GM13977 (cell line): ENCODE measurements around the gene ALPL.

ENCODE experiments used
- DNase-seq: peaks from one replicate; pipeline ENCODE4 v3.0.0; 2012; ENCODE audit warnings: low spot score
- in situ Hi-C: fragments of 300-500 bp; cut with MboI; formaldehyde crosslinking; loops from one replicate; pipeline ENCODE4 v1.12.0; 2022; ENCODE audit warnings: low sequenced_read_pairs, low pct_unique_long_range_greater_than_20kb, mixed read lengths, inconsistent platforms; ENCODE audit not compliant: unreplicated experiment
- TF ChIP-seq, protein P1 (sequence below): IDR thresholded peaks from 2 replicates; pipeline ENCODE4 v1.5.1; 2012; ENCODE audit warnings: mild to moderate bottlenecking, control low read depth; ENCODE audit not compliant: insufficient read depth; ENCODE audit errors: extremely low read depth, missing control alignments

Gene ALPL

DNA sequence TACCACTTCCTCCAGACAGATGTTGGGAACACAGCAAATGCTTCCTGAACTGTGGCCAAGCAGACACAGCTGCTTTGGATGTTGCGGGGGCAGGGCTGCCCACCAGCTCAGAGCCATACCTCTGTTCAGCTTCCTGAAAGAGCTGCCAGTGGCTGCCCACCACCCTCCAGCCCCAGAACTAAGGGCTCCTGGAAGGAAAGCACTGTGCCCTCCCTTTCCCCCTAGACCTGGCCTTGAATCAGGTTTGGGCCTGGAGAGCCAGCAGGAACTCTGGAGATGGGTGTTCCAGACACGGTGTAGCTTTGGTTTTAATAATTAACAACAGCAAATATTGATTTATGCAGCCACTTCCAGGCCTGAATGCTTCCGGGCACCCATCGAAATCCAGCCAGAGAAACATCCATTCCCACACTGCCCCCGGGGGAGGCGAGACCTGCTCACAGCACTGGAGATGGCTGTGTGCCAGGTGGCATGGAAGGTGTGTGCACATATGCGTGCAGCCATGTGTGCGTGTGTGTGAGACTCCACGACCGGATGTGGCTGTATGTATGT lies 114.3 kb downstream of the ALPL start:
- TF ChIP-seq, protein P1, sequence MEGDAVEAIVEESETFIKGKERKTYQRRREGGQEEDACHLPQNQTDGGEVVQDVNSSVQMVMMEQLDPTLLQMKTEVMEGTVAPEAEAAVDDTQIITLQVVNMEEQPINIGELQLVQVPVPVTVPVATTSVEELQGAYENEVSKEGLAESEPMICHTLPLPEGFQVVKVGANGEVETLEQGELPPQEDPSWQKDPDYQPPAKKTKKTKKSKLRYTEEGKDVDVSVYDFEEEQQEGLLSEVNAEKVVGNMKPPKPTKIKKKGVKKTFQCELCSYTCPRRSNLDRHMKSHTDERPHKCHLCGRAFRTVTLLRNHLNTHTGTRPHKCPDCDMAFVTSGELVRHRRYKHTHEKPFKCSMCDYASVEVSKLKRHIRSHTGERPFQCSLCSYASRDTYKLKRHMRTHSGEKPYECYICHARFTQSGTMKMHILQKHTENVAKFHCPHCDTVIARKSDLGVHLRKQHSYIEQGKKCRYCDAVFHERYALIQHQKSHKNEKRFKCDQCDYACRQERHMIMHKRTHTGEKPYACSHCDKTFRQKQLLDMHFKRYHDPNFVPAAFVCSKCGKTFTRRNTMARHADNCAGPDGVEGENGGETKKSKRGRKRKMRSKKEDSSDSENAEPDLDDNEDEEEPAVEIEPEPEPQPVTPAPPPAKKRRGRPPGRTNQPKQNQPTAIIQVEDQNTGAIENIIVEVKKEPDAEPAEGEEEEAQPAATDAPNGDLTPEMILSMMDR: no peak
- in situ Hi-C loops: no loop called here
- DNase-seq: no peak

DNA sequence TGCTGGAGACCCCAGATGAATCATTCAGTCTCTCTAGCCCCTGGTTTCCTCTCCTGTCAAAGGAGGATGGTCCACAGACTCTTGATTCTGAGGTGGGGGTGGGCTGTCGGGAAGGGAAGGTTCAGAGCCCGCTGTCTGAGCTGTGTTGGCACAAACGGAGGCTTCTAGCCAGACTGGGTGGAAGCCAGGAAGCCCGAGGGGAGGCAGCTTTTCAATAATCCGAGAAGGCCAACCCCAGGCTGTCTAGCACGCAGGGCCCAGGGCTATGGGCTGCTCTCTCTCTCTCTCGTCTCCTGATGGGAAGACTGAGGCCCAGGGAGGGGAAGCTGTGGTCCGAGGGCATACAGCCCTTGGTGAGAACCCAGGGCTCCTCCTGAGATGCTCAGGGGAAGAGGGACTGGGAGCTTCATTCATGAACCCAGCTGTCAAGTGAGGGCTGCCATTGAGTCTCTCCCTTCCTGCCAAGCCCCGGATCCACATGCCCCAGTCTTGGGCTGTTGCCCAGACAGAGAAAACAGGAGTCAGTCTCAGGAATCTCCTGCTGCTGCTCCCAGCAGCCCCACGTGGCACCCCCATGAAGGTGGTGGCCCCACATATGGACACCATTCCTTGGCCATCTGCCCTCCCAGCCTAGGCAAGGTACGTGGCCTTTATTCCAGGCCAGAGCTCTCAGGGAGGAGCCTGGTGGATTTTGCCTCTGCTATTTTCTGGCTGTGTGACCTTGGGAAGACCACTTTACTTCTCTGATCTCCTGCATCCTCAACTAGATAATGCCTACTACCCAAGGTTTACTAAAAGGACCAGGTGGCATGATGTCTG lies 115.6 kb downstream of the ALPL start:
- DNase-seq: no peak
- TF ChIP-seq, protein P1: no peak
- in situ Hi-C loops: no loop called here

DNA sequence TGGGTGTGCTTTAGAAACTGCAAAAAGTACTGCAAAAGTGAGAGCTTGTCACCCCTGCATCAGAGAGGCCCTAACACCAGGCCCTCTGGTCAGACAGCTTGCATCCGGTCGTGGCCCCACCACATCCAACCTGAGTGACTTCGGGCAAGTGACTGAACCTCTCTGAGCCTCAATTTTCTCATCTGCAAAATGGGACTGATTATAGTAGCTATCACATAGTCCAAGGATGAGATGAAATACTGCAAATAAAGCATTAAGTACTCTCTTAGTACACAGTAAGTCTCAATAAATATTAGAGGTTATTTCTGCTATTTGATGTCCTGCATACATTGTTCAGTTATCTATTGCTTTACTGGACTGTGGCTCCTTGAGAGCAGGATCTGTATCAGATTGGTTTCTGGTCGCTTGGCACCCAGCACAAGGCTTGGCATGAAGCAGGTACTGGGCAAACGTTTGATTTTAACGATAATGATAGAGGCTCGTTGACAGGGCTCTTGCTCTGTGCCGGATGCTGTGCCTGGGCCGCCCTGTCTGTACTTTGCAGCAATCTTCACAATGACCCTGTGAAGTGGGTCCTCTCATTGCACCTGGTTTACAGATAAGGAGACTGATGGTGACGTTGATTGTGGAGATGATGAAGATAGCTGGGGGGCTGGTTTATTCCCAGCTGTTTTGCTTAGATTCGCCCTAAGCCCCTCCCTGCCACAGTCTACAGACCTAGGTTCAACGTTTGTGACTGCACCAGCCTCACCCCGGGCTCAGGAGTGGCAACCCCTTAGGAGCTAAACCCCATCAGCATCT lies 116.4 kb downstream of the ALPL start:
- in situ Hi-C loops: no loop called here
- TF ChIP-seq, protein P1: no peak
- DNase-seq: no peak

DNA sequence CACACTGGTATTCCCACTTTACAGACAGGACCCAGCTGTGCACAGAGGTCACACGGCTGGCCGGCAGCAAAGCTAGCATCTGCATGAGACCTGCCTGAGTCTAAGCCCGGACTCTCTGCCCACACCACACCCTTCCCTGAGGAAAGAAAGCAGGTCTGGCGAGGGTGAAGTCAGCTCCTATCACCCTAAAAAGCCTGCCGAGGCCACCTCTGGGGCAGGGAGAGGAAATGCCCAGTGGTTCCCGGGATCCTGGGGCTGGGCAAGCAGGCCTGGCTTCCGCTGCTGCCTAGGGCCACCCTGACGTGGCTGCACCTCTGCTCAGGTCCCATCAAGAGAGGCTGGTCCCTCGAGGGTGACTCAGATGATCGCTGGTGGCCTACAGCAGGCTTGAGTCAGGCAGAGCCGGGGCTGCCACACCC lies 117.7 kb downstream of the ALPL start:
- no peak for DNase-seq
- TF ChIP-seq, protein P1: no peak
- in situ Hi-C loops: no loop called here
